ENCODE results near the gene LARGE1.
A peak's percentile ranks its signal among the peaks of the same experiment; 100 is the strongest.

Gene LARGE1

DNA sequence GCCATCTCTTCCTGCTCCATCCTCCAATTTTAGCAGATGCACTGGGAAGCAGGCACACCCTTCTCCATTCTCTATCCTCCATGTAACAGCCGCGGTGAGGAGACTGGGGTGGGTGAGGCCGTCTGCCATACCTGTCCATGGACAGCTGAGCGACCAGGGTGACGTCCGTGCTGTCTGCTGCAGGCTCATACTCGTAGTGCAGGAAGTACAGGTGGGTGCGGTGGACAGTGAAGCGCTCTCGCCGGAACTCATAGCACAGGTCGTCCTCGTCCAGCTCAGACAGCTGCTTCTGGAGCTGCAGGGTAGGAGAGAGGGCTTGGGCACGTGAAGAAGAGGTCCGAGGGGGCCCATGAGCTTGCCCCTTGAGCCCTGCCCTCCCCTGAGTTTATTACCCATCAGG lies 604.3 kb downstream of the LARGE1 start:
- DNase-seq (ENCODE audit: low read depth in 2 of 2) = no peak

DNA sequence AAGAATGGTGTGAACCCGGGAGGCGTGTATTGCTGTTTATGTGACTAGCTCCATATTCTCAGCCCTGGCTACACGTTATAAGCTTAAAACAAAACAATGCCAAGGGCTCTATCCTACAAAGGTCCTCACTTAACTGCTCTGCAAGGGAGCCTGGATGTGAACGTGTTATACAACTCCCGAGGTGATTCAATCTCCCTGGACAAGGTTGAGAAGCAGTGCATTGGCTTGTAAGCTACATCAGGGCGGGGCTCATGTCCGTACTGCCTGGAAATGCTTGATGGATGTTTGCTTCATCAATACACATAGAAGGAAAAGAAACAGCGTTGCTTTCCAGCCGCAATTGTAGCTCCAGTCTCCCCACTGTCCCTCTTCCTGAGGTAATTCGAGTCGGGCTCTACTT lies 605.2 kb downstream of the LARGE1 start:
- no peak for DNase-seq (ENCODE audit: low read depth in 2 of 2)

DNA sequence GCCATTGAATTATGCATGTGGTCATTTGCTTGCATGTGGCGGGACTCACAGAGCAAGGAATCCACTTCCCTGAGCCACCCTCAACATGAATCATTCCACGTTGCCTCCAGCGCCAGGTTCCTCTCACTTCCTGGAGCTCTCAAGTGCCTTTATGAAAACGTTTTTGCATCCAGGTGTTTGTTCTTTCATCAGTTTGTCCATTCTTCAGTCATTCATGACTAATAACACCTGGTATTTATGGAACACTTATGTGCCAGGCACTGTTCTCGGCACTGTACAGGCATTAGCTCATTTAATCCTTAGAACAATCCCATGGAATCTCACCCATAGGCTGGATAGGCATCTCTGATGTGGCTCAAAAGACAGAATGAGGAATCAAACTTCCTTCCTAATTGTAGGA lies 606.0 kb downstream of the LARGE1 start:
- no peak for DNase-seq (ENCODE audit: low read depth in 2 of 2)

DNA sequence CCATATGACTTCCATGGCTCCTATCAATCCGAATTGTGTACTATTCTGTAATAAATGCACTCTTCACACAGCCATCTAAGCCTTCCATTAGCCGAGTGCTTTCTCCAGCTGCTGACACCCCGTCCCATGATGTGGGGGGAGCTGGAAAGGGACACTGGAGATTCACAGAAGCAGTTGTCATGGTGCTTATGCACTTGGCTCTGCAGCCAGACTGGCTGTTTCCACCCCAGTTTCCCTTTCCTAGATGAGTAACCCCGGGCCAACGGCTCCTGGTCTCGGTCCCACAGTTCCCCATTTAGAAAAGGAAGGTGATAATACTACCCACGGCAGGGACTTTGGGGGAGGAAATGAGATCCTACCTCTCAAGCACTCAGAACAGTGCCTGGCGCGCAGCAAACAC lies 617.2 kb downstream of the LARGE1 start:
- no peak for DNase-seq (ENCODE audit: low read depth in 2 of 2)

DNA sequence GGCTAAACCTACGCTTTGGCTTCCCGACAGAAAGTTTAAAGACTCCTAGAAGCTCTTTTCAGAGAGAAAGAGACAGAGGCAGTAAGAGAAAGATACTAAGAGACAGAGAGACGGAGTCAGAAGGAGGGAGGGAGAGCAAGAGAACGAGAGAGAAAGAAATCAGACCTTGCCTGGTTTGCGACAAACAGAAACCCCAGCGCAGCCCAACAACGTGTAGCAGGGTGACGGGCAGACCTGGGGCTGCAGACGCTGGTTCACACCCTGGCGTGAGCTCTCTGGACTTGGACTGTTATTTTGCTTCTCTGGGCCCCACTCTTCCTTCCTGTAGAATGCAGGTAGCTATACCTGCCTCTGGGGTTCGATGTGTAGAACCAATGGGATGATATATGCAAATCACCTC lies 617.7 kb downstream of the LARGE1 start:
- DNase-seq (ENCODE audit: low read depth in 2 of 2) = no peak

DNA sequence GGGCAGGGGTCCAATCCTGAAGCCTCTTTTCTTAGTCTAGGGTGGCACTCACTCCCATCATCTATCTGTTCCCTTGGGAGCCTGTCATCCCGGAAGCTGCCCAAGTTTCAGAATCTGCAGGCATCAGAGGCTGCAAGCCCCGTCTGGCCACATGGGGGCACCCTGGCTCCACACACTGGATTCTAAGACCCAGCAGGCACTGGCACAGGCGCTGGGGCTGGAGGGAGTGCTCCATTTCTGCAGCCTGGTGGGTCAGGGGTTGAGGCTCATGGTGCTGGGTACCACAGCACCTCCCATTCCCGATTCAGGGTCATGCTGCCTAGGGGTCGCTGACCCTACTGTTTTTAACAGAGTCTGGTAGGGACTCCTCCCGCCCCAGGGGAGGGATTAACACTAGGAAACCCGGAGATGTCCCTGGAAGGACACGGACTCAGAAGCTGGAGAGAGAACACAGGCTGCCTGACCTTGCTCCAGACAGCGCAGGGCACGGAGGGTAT lies 618.2 kb downstream of the LARGE1 start:
- peak; percentile 5 to 42 for DNase-seq (ENCODE audit: low read depth in 2 of 2)

DNA sequence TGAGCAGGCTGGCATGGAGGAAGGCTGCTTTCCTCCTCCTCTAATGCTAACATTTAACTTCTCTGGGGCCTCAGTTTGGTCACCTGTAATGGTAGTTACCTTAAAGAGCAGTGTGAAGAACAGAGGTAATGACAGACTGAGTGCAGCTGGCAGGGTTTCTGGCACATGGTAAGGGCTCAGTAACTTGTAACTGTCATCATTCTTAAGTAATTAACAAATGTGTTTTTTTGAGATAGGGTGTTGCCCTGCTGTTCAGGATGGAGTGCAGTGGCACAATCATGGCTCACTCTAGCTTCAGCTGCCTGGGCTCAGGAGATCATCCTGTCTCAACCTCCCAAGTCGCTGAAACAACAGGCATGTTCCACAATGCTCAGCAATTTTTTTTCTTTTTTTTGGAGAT lies 620.1 kb downstream of the LARGE1 start:
- no peak for DNase-seq (ENCODE audit: low read depth in 2 of 2)

DNA sequence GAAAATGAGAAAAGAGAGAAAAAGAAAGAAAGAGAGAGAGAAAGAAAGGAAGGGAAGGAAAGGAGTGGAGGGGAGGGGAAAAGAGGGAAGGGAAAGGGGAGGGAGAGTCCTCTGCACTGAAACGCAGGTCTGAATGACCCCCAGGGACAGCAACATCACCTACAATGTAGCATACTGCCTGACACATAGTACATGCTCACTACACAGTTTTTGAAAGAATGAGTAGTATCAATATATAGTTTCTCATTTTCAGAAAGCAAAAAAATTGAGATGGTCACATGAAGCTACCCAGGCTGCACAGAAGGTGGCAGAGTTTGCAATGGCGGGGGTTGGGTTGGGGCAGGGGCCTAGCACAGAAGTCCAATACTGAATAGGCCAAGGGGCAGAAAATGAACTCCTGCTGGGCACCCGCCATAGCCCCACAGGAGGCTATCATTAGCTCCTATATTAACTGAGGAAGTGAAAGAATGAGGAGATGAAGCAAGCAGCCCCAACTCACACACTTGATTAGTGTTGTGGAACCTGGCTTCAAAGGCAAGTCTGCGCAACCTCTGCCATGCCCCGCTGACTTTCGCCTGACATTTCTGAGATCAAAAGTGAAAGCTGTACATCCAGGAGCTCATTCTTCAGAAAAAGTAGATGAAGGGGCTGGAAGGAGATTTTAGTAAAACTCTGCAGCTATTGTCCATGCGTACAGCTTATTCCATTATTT lies 620.9 kb downstream of the LARGE1 start:
- DNase-seq (ENCODE audit: low read depth in 2 of 2) = no peak

DNA sequence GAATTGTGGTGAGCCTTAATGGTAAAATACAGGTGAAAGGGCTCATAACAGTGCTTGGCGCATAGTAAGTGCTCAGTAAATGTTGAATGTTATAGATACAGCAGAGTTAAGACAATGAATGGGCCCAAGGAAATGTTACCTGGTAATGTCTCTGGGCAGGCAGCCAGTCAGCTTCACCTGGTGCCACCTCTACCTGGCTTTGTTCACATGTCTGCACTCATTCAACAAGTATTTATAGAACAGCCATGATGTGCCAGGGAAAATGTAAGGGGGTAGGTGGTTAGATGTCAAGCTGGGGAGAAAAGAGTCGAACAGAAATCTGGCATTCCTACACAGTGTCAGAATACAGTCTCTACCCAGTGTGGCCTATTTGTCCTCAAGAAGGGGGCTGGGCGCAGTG lies 623.3 kb downstream of the LARGE1 start:
- DNase-seq (ENCODE audit: low read depth in 2 of 2) = no peak

DNA sequence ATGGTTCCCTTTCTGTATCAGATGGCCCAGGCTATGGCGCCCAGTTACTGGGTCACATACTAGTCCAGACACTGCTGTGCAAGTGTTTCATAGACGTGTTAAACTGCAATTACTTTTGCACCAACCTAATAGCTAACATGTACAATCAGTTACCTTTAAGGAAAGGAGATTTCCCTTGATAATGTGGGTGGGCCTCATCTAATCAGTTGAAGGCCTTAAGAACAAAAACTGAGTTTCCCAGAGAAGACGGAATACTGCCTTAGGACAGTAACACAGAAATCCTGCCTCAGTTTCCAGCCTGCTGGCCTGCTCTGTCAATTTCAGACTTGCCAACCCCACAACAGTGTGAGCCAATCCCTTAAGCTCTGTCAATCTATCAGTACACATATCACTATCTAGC lies 632.2 kb downstream of the LARGE1 start:
- no peak for DNase-seq (ENCODE audit: low read depth in 2 of 2)

DNA sequence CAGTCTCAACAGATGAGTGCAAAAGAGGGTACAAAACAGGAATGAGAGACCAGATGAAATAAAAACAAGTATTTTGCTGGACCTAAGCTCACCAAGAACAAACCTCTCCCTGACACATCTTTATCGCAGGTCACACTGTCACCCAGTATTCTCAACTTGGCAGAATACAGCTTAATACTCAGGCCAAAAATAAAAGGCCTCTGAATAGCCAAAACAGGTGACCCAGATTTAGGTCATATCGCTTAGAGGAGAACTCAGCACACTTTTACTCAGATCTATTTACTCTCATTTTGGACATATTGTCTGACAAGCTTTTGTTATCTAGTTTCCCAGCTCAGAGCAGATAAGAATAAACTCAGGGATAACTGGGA lies 645.2 kb downstream of the LARGE1 start:
- DNase-seq (ENCODE audit: low read depth in 2 of 2) = no peak

DNA sequence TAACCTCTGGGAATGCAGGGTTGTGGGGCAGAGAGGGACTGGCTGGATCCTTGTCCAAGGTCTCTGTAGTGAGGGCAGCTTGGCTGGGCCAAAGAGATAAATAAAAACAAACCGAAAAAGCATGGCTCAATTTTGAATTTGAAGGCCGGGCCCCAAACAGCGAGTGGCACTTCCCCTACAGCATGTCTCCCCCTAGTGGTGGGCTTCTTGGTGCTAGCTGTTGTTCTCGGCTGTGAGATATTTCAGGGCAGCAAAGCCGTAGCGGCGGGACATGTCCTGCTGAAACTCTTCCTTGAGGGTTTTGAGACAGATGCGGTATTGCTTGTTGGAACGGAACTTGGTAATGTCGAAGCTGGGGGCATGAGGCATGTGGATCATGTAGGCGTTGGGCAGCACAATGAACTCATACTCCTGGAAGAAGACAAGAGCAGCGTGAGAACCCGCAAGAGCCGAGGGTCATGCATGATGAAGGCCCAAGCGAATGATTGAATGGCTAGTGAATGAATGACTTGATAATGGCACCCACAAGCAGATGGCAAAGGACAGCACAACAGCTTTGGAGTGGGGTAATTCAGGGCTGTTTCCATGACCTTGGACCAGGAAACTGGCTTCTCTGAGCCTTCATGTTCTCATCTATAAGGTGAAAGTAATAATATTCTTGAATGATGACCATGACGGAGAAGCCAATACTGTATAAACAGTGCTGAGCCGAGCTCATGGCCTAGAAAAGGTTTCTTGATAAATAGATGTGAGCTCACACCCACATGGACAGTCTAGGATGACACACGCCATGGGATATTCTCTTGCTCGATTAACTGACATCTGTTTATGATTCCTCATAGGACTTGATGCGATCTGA lies 645.8 kb downstream of the LARGE1 start:
- DNase-seq (ENCODE audit: low read depth in 2 of 2) = no peak

DNA sequence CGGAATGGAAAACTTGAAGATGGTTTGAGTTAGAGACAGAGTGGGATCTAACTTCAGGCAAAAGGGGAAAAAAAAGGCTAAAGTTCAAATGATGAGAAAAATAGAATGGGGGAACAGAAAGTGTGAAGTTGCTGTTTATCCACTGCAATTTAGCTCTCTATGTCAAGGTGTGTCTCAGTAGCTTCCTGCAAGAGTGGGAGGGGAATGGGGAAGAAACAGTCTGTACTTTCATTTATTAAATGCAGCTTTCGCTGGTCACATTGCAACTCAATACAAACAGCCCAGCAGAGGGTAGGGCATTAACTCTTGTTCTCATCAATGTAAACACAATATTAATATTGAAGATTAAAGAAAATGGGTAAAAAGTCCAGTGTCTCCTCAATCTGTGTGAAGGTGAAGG lies 647.4 kb downstream of the LARGE1 start:
- DNase-seq (ENCODE audit: low read depth in 2 of 2) = no peak

DNA sequence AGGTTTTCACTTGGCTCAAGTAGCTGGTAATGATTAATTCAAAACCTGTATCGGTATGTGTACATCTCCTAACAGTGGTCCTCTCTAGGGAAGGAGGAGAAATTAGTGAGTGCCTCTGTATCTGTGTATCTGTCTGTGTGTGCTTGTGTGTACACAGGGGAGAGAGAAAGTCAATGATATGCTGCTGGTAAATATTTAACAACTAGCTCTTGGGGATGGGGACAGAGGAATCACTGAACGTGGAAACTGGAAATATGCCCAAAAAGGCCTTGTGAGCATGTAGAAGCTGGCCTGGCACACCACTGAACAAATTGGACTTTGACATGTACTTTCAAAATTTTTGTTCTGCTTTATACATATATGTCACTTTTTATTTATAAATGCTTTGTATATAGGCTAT lies 648.1 kb downstream of the LARGE1 start:
- DNase-seq (ENCODE audit: low read depth in 2 of 2) = no peak

DNA sequence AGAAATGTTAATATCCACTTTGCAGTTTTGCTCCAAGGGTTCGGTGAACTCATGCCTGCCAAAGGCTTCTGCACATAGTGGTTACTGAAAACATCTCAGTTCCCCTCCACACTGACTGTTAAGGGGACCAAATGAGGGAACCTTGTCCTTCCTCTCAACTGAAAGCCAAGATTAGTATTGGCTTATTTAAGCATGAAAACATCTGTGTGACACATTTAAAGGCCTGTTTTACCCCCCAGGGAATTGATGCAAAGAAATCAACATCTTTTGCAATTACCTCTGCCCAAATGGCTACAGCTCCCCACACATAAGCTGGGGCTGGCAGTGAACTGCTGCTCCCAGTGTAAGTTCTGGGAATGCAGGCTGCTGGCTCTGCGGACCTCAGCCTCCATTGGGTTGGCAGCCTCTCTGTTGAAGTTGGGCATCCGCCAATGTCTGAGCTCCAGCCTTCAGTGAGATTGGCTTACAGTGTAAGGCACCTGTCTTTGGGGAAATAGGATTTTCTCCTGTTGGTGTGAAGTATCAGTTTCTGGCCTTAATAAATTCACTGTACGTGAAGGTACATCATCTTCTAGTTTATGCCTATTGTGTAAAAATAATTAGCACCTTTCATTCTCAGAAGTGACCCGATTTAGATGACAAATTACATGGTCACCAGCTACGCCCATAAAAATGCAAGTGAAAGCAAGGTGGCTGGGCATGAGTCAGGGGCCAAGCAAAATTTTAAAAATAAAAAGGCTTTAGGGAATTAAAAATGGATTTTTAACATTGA lies 648.7 kb downstream of the LARGE1 start:
- DNase-seq (ENCODE audit: low read depth in 2 of 2) = no peak

DNA sequence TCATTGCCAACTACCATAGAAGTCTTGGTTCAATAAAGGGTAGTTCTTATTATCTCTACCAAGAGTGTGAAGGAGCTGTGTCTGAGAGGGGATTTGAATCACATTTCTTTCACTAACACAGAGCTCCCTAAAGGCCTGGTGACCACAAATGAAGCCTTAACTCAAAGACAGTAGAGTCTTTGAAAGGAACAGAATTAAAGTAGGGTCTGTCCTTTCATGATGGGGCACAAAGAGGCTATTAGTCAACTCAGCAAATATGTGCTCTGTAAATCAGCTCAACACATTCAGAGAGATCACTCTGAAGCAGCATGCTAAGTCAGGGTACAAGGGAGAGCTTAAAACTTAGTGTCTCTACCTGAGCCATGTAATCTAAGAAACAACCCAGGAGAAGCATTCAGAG lies 649.7 kb downstream of the LARGE1 start:
- no peak for DNase-seq (ENCODE audit: low read depth in 2 of 2)

DNA sequence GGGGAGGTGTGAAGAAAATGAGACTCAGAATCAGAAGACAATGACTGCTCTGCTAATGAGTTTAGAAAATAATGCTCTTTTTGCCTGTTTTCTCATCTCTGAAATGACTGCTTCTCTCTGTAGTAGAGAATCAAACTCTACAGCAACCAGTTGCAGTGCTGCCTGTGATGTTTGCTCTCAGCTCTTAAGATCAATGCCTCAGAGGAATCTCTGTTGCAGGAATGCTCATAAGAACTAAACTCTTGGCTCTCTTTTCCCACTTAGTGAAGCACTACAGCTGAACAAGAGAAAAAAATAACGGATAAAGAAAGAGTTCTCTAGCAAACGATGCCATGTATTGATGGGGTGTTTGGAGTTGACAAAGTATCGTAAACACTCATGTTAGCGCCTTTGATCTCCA lies 658.6 kb downstream of the LARGE1 start:
- no peak for DNase-seq (ENCODE audit: low read depth in 2 of 2)

DNA sequence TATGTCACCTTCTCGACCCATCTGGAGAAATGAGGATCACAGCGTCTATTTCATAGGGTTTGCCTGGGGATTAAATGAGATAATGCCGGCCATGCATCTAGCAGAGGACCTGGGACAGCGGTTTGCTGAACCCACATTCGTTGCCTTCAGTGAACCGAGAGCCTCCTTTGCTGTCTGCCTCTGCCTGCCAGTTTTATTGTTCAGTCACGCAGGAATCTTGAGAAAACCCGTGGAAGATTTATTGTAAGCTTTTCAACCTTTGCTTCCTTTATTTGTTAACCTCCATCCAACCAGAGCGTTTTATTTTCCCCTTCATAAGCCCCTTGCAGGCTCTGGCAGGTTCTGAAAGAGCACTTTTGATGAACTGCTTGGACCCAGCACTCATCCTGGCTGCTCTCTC lies 659.8 kb downstream of the LARGE1 start:
- no peak for DNase-seq (ENCODE audit: low read depth in 2 of 2)

DNA sequence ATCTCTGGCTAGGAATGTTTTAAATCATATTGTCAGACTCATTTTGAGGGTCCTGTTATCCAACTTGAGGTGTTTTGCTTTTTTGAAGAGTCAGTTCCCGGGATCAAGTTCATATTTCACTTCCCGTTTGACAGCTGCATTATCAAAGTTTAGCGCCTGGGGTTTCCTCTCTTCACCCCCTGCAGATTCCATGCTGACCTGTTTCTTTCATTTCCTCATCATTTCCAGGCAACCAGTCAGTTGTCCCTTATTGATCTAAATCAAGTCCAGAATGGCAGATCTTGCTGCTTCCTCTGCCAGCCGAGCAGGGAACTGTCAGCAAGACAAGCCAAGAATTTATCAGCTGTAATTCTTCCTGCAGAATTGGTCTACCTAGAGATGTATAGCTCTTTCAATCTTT lies 664.5 kb downstream of the LARGE1 start:
- DNase-seq (ENCODE audit: low read depth in 2 of 2) = no peak

DNA sequence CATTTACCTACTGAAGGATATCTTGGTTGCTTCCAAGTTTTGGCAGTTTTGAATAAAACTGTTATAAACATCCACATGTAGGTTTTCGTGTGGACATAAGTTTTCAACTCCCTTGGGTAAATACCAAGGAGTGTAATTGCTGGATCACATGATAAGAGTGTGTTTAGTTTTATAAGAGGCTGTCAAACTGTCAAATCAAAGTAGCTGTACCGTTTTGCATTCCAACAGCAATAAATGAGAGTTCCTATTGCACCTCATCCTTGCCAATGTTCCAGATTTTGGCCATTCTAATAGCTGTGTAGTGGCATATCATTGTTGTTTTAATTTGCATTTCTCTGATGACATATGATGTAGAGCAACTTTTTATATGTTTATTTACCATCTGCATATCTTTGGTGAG lies 671.3 kb downstream of the LARGE1 start:
- DNase-seq (ENCODE audit: low read depth in 2 of 2) = no peak

DNA sequence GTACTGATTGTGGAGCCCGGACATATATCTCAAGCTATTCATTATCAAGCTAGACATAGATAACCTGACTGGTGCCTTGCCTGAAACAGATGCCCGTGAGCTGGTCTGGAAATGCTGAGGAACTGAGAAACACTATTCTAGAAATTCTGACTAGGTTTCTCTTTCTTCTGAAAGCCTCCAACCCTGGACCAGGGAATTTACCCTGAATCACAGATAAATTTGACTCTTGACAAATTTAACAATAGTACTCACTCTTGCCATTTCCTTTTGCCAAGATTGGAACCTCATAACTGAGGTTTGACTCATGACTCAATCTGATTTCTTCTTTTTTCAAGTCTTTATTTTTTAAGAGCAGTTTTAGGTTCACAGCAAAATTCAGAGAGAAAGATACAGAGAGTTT lies 672.5 kb downstream of the LARGE1 start:
- no peak for DNase-seq (ENCODE audit: low read depth in 2 of 2)

DNA sequence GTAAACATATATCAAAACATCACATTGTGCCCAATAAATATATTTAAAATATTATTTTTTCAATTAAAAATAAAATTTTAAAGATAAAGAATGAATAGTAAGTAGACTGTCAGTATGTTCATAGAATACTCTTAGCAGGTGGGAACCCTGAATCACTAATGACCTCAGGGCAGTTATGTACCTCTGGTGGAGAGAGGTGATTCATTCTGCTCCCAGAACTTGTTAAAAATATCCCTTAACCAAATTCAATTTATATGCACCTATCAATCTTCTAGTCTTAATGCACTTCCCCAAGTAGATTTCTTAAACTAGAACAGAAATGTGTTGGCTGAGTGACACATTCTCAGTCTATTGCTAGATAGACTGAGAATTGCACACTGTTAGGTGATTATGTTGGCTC lies 678.2 kb downstream of the LARGE1 start:
- no peak for DNase-seq (ENCODE audit: low read depth in 2 of 2)
